HG03097 (cell line): ENCODE measurements around the gene CACNG7.

ENCODE experiments used
- ATAC-seq: cut with Tn5 transposase; IDR thresholded peaks from one replicate; pipeline ENCODE4 v1.9.1; 2021; ENCODE audit not compliant: unreplicated experiment, low FRiP score

Gene CACNG7

GRCh38 chr19:53903055-53903680, 5.9 kb upstream of the CACNG7 start:
- no peak for ATAC-seq

GRCh38 chr19:53904909-53905308, 4.2 kb upstream of the CACNG7 start:
- ATAC-seq: no peak

- ATAC-seq: no peak
Observed at GRCh38 chr19:53905787-53906186, 3.3 kb upstream of the CACNG7 start.

- no peak for ATAC-seq
Observed at GRCh38 chr19:53906211-53907192, 2.6 kb upstream of the CACNG7 start.

- no peak for ATAC-seq
Observed at GRCh38 chr19:53907193-53907581, 1.9 kb upstream of the CACNG7 start.

- ATAC-seq: no peak
Observed at GRCh38 chr19:53907690-53908089, 1.4 kb upstream of the CACNG7 start.

GRCh38 chr19:53908106-53908934, 758 bp upstream of the CACNG7 start:
- ATAC-seq: no peak

GRCh38 chr19:53909471-53910169, 542 bp downstream of the CACNG7 start:
- ATAC-seq: no peak

GRCh38 chr19:53910170-53910518, 1.1 kb downstream of the CACNG7 start:
- ATAC-seq: no peak

GRCh38 chr19:53912653-53913052, 3.6 kb downstream of the CACNG7 start:
- ATAC-seq: no peak

GRCh38 chr19:53915000-53915399, 5.9 kb downstream of the CACNG7 start:
- no peak for ATAC-seq

GRCh38 chr19:53916004-53916403, 6.9 kb downstream of the CACNG7 start:
- no peak for ATAC-seq

GRCh38 chr19:53917356-53917755, 8.3 kb downstream of the CACNG7 start:
- no peak for ATAC-seq

GRCh38 chr19:53927739-53928138, 18.7 kb downstream of the CACNG7 start:
- ATAC-seq: no peak

GRCh38 chr19:53936029-53936428, 27.0 kb downstream of the CACNG7 start:
- no peak for ATAC-seq

GRCh38 chr19:53942001-53942786, 33.1 kb downstream of the CACNG7 start:
- ATAC-seq: no peak

GRCh38 chr19:53944416-53944815, 35.3 kb downstream of the CACNG7 start:
- no peak for ATAC-seq

GRCh38 chr19:53944933-53945332, 35.9 kb downstream of the CACNG7 start:
- no peak for ATAC-seq

GRCh38 chr19:53945441-53945840, 36.4 kb downstream of the CACNG7 start:
- ATAC-seq: no peak

GRCh38 chr19:53945998-53946397, 36.9 kb downstream of the CACNG7 start:
- no peak for ATAC-seq
